BE2C (cell line): ENCODE data around the gene COQ8B.

Experiments
- DNase-seq: peaks from one replicate; pipeline ENCODE4 v3.0.0-alpha.2; 2020
- H3K27me3 ChIP-seq: fragments of 250-450 bp; sonication (Bioruptor Pico); 2 replicates; pipeline ENCODE4 v1.5.1; 2020; ENCODE audit warnings: mild to moderate bottlenecking
- H3K36me3 ChIP-seq: fragments of 250-450 bp; sonication (Bioruptor Pico); 2 replicates; pipeline ENCODE4 v1.5.1; 2020; ENCODE audit warnings: mild to moderate bottlenecking
- H3K4me1 ChIP-seq: fragments of 250-450 bp; sonication (Bioruptor Pico); 2 replicates; pipeline ENCODE4 v1.5.1; 2020
- H3K4me3 ChIP-seq: 2 replicates; pipeline ENCODE4 v1.5.1; 2011; ENCODE audit warnings: low read depth, low read length
- H3K9me3 ChIP-seq: fragments of 250-450 bp; sonication (Bioruptor Pico); 2 replicates; pipeline ENCODE4 v1.5.1; 2020
- CTCF ChIP-seq: IDR thresholded peaks from 2 replicates; pipeline ENCODE4 v1.5.1; 2012; ENCODE audit warnings: mild to moderate bottlenecking, low read depth, low read length

The COQ8B gene

GRCh38 chr19:40702337-40703012, 14.2 kb downstream of the COQ8B start:
- peak; percentile 86 for TF ChIP-seq CTCF
- Histone ChIP-seq H3K4me3 (no peak overlapping the region), H3K4me1 (no peaks in the 10 kb centered on the region; the same call in 1 of the 2 replicates), H3K27me3 (no peaks in the 10 kb centered on the region), H3K36me3 (peaks cover 5% of the 10 kb centered on the region; the same call in 1 of the 2 replicates), H3K9me3 (no peaks in the 10 kb centered on the region)
- DNase-seq, result peak; percentile 91

GRCh38 chr19:40701758-40702157, 14.9 kb downstream of the COQ8B start:
- DNase-seq, result no peak
- no peaks in the 10 kb centered on the region for H3K27me3 ChIP-seq
- H3K4me1 ChIP-seq, result no peaks in the 10 kb centered on the region; the same call in 1 of the 2 replicates
- no peak for TF ChIP-seq CTCF
- peaks cover 5% of the 10 kb centered on the region; the same call in 1 of the 2 replicates for H3K36me3 ChIP-seq
- no peaks in the 10 kb centered on the region for H3K9me3 ChIP-seq
- no peak overlapping the region for H3K4me3 ChIP-seq

GRCh38 chr19:40700083-40700482, 16.6 kb downstream of the COQ8B start:
- H3K4me1 ChIP-seq, result no peaks in the 10 kb centered on the region; the same call in 1 of the 2 replicates
- no peak for DNase-seq
- H3K36me3 ChIP-seq, result peaks cover 5% of the 10 kb centered on the region; the same call in 1 of the 2 replicates
- no peak for TF ChIP-seq CTCF
- H3K27me3 ChIP-seq, result no peaks in the 10 kb centered on the region
- H3K9me3 ChIP-seq, result no peaks in the 10 kb centered on the region
- no peak overlapping the region for H3K4me3 ChIP-seq

GRCh38 chr19:40697007-40697406, 19.7 kb downstream of the COQ8B start:
- no peak for DNase-seq
- Histone ChIP-seq H3K4me3 (no peak overlapping the region), H3K27me3 (no peaks in the 10 kb centered on the region), H3K36me3 (no peaks in the 10 kb centered on the region), H3K9me3 (no peaks in the 10 kb centered on the region), H3K4me1 (peaks cover under 1% of the 10 kb centered on the region)
- TF ChIP-seq CTCF, result no peak

GRCh38 chr19:40695881-40696280, 20.8 kb downstream of the COQ8B start:
- H3K4me3 ChIP-seq, result no peak overlapping the region
- no peaks in the 10 kb centered on the region for H3K9me3 ChIP-seq
- H3K36me3 ChIP-seq, result peaks cover 3% of the 10 kb centered on the region; the same call in 1 of the 2 replicates
- no peaks in the 10 kb centered on the region for H3K27me3 ChIP-seq
- DNase-seq, result no peak
- no peak for TF ChIP-seq CTCF
- peaks cover 12% of the 10 kb centered on the region for H3K4me1 ChIP-seq

- H3K9me3 ChIP-seq, result no peaks in the 10 kb centered on the region
- H3K4me3 ChIP-seq, result no peak overlapping the region
- DNase-seq, result no peak
- peaks cover 3% of the 10 kb centered on the region; the same call in 1 of the 2 replicates for H3K36me3 ChIP-seq
- H3K4me1 ChIP-seq, result peaks cover 13% of the 10 kb centered on the region
- no peaks in the 10 kb centered on the region for H3K27me3 ChIP-seq
- no peak for TF ChIP-seq CTCF
Measured at GRCh38 chr19:40693896-40694295, 22.8 kb downstream of the COQ8B start.
